NCI-H524 (cell line): ENCODE measurements around the gene PAM.

Source experiments
- DNase-seq, 2 experiments: peaks; one replicate each; lab custom pipeline; 2025; lab: John Stamatoyannopoulos, UW

The PAM gene

DNA sequence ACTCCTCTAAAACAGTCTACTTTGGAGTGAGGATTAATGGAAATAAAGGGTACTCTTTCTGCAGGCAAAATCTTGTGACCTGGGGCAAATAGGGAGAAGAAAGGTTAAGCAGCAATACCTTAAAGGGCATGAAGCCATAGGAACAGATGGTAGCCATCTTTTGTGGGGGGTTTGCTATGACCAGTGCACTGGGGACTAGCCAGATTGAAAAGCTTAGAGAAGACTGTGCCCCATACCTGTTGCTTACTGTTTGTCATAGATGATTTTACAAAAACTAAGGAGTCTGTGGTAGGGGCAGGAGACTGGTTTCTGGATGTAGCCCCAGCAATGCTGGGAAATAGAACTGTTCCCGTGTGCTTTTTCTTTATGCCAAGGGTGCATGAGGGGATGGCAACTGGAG, 58.6 kb downstream of the PAM start:
- DNase-seq, result no peak

DNA sequence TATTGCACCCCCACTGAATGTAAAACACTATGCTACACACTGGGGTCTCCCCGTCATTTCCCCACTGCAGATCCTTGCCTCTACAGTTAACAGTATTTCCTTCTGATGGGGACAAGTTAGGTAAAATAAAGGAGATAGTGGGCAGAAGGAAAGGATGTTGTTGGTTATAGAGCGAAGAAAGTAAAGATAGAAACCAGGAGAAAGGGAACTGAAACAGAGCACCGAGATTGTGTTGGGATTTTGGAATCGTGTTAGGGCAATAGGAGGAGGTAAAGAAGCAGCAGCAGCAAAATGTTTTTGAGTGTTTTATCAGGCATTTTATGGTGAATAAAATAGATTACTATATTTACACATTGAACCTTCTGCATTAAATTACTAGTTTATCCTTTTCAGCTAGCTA, 60.0 kb downstream of the PAM start:
- DNase-seq, result no peak

DNA sequence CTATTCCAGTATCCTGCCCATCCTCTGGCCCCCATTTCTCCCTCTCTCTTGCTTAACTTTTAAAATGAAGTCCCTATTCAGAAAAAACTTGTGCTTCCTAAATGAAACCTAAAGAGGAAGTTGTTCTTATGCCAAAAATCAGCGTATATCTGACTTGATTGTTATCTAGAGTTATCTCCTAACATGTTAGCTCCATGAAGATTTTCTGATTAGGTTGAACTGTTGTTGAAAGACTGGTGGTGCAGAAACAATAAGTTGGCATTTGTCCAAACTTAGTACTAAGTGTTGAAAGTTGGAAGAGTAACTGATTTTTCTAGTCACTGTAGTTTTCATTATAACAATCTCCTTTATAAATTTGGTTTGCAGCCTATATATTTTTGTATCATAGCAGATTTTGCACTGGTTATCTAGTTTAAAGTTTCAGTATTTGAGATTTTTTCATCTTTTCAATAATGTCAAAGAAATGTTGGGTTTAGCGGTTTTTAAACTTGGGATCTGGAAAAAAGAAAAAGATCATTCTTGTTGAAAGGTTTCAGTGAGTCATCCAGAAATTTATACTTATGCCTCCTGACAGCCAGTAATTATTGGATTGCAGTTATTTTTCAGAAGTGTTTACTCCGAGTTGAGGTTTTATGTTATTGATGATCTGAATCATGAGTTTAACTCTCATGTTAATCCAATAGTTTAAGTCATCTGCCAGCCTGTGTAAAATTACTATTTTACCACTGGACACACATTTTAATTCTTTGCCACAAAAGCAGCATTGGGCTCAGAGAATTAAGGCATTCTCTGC, 60.6 kb downstream of the PAM start:
- DNase-seq, result no peak

DNA sequence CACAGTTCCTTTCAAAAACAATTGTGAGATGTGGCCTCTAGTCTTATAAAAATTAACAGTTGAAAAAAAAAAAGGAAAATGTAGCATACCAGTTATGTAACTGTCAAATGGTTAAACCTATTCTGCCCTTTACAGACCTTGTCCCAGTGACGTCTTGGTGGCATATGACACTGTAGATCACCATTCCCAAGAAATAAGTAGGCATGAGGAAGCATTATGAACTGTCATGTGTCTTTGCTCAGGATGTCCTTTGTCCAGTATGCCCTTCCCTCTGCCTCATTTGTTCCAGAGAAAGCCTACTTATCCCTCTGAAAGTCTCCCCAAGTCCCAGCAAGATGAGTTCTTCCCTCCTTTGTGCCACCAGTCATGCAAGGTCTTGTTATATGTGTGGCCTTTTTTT, 63.2 kb downstream of the PAM start:
- DNase-seq, result no peak

DNA sequence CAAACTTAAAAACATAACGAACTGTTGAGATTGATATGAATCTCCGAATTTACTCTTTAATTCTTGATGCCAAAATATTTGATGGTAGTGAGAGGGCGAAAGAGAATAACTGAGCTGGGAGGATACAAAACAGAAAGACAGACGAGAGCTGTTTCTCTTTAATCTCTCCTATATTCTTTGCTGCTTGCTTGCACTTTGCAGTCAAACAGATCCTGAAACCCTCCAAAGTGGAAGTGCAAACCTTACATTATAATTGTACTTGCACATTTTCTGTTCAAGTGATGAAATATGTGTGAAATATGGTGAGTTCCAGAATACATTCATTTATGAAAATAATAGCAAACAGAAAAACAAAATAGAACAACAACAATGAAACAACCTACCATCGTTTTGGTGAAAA, 63.8 kb downstream of the PAM start:
- no peak for DNase-seq

DNA sequence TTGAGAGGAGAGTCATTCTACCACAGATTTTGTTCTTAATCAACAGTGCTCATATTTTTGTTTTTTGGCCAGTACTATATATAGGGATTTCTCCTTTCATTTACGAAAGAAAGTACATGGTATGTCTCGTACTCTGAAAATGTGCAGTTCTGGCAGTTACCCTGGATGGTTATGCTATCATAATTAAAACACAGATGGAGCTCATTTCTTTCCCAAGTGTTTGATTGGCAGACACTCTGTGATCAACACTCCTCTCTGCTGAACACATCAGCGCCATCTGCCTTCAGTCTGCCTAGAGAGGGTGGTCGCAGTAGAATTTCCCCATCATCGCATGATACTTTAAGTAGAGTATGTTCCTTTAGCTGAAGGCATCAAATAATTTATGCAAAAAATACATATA, 64.5 kb downstream of the PAM start:
- DNase-seq, result peak; percentile 59 to 81

DNA sequence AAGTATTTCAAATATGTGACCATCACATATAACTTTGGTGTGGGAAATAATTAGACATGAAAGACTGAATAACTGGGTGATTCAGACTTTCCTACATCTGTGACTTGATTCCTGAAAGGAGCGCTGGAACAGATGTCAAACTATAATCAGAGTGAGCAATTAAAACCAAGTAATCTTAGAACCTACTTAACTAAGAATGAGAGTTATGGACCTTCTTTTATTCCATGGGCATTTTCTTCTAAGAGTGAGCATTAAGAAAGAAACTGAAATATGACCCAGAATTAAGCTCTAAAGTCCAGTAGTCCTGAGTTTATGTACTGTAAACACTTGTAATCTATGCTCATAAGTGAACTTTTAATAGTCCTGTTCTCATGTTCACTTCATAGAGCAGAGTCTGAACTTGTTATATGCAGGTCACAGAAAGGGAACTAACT, 68.4 kb downstream of the PAM start:
- DNase-seq, result peak; percentile 60 to 92

DNA sequence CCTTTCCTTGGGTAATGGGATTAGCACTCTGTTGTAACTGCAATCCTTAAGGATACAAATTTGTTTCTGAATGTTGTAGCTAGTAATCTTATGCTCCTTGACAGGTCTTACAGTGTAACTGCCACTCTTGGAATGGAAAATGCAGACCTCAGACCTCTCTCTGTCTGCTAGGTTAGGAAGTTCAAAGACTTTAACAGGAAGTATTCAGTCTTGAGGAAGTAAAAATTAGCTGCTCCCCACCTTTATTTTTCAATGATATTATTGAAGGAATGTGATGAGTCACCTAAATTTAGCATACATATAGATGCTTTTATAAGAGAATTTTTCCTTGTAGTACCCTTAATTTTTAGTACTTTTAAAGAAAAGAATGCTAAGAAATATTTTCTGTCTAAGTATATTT, 71.5 kb downstream of the PAM start:
- DNase-seq, result peak; percentile 38 to 86

DNA sequence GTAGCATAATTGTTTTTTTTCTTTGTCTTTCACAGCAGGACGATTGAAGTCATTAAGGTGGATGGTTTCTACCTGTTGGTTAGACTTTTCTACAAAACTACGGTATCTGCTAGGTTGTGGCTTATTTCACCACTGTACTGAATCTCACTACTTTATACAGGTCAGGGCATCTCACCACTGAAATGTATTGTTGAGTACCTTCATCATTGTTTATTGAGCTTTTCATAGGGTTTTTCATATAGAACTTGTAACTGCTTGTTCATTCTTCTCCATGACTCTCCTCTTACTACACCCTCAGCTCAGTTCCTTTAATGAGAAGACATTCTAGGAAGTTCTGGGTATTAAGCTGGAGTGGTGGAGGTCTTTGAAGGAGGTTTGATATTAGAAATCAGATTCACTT, 75.1 kb downstream of the PAM start:
- no peak for DNase-seq

DNA sequence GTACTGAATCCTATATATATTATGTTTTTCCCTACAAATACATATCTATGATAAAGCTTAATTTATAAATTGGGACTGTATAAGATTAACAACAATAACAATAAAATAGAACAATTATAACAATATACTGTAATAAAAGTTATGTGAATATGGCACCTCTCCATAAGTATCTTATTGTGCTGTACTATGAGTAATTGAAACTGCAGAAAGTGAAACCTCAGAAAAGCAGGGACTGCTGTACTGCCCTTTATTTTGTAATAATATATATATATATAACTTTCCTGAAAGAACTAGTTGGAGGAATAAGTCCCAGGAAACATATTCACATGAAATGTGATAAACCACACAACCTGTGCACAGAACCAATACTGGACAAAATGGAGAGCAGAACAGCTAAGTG, 77.3 kb downstream of the PAM start:
- no peak for DNase-seq

DNA sequence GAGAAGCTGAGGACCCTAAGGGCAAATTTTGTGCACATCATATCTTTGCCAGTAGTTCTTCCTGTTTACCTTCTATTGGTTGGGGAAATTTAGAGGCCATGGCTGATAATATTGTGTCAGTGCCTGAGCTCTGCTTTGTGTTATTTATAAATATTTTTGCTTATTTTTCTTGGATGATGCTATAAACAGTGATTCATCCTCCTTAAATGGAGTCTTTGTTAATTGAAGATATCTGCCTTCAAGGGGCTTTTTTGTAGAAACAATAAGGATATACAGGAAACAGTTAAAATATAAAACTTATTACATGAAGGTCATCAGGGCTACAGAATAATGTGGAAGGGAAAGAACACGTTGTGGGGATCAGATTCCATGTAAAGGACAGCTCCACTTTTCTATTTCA, 78.0 kb downstream of the PAM start:
- no peak for DNase-seq

DNA sequence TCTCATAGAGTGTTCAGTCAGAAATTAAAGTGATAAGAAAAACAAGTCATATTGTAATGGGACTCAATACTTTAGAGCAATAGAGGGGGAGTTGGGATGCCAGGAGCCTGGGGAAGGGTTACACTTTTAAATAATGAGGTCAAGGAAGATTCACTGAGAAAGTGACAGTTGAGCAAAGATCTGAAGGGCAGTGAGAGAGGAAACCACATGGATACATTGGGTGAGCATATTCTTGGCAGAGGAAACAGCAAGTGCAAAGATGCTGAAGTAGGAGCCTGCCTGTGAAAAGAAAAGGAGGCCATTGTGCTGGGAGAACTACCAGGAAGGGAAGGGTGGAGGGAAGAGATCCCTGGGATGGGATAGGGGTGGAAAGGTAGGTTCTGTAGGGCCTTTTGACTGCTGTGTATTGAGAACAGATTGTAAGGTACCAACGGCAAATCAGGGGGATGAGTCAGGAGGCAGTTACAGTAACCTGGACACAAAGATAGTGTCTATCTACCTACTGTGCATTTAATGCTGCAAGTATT, 79.4 kb downstream of the PAM start:
- no peak for DNase-seq

DNA sequence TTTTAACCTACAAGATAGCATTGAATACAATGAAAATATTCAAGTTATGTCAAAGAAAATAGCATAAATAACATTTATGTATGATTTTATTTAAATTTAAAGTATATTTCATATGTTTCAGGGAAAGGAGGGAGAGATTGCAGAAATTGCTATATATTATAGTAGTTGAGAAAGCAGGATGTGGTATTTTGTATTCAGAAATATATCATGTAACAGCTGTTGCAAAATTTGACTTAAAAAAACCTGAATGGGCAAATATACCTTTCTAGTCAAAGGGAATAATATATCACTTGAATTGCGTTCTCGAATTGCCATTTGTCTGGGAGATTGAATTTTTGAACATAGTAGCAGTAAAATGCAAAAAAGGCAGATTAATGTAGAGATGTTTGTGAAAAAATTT, 80.6 kb downstream of the PAM start:
- DNase-seq, result no peak

DNA sequence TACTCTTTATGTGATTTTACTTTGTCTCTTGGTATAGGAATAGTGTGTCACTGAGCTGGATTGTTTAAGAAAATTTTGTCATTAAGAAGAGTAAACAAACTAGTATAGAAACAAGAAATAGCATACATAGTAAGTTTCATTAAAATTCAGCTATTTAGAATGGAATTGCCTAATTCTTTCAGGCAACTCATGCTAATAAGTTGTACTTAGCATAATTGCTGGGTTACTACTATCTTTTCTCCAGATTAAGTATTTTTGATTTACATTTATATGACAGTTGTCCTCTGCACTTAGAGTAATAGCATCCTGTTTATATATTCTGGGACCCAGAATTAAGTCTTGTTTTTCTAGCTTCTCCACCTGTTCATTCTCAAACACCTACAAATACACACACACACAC, 85.9 kb downstream of the PAM start:
- DNase-seq, result no peak

DNA sequence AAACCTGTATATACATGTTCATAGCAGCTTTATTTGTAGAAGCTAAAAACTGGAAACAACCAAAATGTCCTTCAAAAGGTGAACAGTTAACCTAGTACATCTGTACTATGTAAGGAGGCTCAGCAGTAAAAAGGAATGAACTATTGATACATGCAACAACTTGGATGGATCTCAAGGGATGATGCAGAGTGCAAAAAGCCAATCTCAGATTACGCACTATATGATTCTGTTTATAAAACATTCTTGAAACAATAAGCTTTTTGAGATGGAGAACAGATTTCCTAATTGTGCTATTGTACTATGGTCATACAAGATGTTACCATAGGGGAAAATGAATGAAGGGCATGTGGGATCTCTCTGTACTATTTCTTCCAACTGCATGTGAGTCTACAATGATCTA, 88.9 kb downstream of the PAM start:
- no peak for DNase-seq

DNA sequence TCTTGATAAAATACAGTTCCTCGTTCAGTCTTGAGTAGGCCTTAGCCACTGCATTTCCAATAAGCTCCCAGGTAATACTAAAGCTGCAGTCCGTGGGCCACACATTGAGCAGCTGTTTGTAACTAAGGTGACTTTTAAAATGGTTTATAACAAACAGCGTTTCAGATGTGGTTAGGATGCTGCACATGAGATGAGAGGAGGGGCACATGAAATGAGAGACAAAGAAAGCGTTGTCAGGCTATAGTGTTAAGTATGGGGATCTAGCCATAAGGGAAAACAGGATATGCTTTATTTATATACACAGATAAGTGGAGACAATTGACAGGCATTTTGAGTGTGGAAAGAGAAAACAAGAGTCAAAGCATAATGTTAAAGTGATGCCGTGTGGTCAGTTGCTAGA, 89.9 kb downstream of the PAM start:
- no peak for DNase-seq

DNA sequence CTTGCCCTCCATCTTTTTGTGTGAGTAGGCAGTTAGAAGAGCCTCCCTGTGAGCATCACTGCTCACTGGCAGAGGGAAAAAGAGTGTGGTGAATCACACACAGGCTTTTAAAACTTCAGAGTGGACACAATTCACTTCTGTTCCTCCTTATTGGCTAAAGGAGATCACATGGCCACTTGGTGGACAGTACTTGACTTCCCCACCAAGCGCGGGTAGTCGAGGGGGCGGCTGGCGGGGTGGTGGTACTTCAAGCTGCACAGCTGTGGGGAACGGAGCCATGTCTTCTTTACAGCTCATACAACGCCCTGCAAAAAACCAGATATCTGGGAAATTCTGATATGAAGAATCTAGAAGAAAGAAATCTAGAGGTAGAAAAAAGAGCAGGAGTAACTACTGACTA, 95.4 kb downstream of the PAM start:
- DNase-seq, result no peak

DNA sequence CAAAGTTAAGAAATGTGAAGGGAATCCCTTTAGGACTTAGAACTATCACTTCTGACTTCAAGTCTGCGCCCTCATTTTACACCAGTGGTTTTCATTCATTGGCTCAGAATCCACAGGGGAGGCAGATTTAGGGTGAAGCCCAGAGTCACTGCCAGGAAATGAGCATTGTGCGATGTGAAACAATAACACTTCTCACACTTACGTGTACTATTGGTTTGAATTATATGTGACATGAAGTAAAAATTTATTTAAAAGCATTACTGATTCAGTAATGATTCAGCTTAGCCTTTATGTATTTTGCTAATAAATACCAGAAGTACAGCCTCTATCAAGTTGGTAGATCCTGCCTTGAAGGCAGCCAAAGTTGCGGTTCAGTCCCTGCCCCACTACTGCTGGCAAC, 98.6 kb downstream of the PAM start:
- DNase-seq, result no peak

DNA sequence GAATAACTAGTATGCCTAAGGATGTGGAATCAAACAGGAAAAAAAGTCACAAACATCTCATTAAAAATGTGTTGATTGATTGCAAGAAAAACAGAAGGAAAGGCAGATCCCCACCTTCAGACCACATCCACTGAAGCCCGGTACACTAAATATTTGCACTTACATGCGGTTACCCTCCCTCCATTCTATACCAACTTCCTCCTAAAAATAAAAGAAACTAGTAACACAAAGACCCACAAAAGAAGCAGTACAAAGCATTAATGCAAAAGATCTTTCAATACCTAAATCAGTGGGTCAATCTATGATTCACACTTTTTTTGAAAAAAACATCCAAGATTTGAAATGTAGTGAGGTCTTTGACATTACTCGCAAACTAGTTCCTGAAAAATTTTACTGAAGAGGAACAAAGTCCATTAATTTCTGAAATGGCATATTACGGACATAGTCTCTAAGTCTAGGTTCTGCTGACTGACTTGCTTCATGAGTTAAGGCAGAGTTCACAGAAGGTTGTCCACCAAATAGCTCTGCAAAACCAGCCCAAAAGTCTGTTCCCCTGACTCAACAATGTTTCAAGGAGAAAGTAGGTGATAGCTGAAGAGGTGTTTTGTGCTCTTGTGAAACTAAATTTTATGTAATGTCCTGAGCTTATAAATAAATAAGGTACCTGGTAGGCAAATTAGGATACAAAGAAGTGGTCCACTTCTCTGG, 100.7 kb downstream of the PAM start:
- DNase-seq, result no peak

DNA sequence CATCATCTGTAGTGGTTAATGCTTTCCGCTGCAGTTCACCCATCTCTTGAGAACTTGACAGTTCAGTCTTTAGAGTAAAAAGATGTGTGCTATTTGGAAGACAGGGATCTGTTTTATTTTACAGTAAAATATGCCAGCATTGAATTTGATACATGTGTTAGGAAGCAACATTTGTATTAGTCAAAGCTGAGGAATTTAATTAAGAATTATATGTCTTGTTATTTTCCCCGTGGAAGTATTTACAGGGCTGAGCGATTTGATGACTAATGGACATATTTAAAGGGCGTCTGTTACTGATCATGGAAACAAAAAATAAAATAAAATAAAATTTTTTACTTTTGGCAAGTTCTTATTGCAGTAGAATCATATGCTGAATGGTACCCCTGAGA, 101.3 kb downstream of the PAM start:
- no peak for DNase-seq

DNA sequence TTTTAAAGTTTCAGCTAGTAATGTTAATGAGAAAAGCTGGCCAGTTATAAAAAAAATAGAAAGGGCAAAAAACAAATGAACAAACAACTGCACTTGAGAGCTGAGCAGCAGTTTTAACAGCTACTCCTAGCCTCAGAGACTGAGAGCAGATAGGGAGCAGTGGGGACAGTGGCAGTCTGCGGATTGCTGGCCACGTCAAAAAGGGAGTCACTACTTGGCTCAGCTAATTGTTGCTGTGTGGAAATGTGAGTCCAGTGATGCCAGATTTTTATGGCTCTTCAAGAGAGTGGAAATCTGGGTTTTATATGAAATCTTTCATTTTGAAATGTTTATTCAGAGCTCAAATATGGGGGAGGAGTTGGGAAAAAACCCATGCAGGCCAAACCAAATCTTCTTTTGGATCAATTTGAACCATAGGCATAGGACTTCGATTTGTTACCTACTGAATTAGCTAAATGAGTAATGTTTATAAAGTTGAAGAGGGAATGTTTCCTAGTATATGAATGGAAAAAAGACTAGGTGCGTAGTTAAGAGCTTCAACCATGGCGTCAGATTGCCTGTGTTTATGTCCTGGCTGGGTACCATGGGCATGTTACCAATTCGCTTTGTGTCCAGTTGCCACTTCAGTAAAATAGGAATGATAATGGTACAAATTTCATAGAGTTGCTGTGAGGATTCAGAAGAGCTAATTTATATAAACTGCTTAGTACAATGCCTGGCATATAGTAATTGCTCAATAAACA, 102.1 kb downstream of the PAM start:
- DNase-seq, result no peak

DNA sequence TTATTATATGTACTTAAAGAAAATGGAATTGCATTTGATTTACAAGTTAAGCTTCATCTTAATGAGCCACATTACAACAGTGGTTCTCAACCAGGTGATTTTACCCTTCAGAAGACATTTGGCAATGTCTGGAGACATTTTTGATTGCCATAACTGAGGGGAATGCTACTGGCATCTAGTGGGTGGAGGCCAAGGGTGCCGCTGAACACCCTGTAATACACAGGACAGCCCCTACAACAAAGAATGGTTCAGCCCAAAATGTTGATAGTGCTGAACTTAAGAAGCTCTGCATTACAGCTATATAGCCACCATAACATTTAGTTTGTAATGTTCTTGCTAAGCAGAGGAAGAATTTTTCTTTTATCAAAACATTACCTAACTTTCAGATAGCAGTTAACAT, 103.1 kb downstream of the PAM start:
- DNase-seq, result no peak

DNA sequence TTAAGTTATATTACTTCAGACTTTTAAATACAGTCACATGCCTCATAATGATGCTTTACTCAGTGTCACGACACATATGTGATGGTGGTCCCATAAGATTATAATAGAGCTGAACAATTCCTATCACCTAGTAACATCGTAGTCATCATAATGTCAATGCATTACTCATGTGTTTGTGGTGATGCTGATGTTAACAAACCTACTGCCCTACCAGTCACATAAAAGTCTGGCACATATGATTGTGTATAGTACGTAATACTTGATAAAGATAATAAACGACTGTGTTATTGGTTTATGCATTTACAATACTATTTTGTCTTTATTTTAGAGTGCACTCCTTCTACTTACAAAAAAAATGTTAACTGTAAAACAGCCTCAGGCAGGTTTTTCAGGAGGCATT, 103.7 kb downstream of the PAM start:
- no peak for DNase-seq
